Measurements from ENCODE around the gene FAM3B. TPM values are rescaled to one million over a fixed set of nuclear protein-coding genes. Genes with fewer than 3 reads are reported as not detected.

Gene FAM3B
- total RNA-seq, 4 donors from 2014 or later: 2.4 to 5.7 TPM; not detected in 2

DNA sequence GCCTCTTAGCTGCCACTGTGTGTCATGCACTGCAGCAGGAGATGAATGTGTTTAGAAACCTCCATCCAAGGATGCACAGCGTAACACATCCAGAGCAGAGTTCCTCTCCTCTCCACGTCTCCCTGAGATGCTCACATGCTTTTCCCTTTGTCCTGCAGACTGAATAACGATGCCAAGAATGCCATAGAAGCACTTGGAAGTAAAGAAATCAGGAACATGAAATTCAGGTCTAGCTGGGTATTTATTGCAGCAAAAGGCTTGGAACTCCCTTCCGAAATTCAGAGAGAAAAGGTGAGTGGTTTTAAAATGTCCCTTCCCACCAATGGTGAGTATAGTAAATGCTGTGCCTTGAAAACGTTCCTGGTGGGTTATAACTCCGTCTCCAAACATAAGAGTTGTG lies 31.8 kb downstream of the FAM3B start:
- no peak for DNase-seq
- no peak for TF ChIP-seq POLR2A (IDR thresholded peaks at IDR 0.05)
- no peak for TF ChIP-seq POLR2AphosphoS5 (IDR thresholded peaks at IDR 0.05)
- no peak for TF ChIP-seq EP300 (IDR thresholded peaks at IDR 0.05; ENCODE audit: low read depth)
- TF ChIP-seq, protein P1, sequence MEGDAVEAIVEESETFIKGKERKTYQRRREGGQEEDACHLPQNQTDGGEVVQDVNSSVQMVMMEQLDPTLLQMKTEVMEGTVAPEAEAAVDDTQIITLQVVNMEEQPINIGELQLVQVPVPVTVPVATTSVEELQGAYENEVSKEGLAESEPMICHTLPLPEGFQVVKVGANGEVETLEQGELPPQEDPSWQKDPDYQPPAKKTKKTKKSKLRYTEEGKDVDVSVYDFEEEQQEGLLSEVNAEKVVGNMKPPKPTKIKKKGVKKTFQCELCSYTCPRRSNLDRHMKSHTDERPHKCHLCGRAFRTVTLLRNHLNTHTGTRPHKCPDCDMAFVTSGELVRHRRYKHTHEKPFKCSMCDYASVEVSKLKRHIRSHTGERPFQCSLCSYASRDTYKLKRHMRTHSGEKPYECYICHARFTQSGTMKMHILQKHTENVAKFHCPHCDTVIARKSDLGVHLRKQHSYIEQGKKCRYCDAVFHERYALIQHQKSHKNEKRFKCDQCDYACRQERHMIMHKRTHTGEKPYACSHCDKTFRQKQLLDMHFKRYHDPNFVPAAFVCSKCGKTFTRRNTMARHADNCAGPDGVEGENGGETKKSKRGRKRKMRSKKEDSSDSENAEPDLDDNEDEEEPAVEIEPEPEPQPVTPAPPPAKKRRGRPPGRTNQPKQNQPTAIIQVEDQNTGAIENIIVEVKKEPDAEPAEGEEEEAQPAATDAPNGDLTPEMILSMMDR (IDR thresholded peaks at IDR 0.05): no peak
- Histone ChIP-seq H3K4me3 (no peak overlapping the region), H3K36me3 (no peaks in the 10 kb centered on the region), H3K9me3 (no peaks in the 10 kb centered on the region), H3K27me3 (peaks cover 3% of the 10 kb centered on the region), H3K27ac (no peak overlapping the region), H3K4me1 (no peaks in the 10 kb centered on the region)
- WGBS, 2 donors (ENCODE audit: low coverage in 1 of 2): 70 to 75% methylated on average over 2 to 6 of the region's 6 CpGs
- intact Hi-C loops (cut with DNase I; ENCODE audit: low total_unique reads) (no loop called here), in situ Hi-C loops (cut with MboI; ENCODE audit: low pct_ligation_motif_present in 1 of 4, low pct_unique_long_range_greater_than_20kb in 1 of 4, low sequenced_read_pairs in 3 of 4) (no loop called here)

DNA sequence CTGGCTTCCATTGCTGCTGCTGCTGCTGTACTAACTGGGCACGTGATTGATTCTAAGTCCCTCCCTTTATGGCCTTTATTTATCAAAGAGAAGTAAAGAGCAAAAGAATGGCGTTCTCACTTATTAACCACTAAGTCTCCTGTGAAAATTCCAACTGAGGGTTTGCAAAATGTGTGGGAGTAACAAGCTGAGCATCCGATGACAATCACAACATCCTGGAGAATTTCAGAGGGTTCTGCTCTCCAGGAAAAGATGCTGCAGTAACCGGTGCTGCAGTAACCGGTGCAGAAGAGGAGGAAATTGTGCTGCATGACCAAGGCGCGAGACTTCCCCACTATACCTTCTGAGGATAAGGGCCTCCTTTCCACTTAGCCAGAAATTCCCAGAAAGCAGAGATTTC lies 32.5 kb downstream of the FAM3B start:
- in situ Hi-C loops (cut with MboI; ENCODE audit: low pct_ligation_motif_present in 1 of 4, low pct_unique_long_range_greater_than_20kb in 1 of 4, low sequenced_read_pairs in 3 of 4): no loop called here

DNA sequence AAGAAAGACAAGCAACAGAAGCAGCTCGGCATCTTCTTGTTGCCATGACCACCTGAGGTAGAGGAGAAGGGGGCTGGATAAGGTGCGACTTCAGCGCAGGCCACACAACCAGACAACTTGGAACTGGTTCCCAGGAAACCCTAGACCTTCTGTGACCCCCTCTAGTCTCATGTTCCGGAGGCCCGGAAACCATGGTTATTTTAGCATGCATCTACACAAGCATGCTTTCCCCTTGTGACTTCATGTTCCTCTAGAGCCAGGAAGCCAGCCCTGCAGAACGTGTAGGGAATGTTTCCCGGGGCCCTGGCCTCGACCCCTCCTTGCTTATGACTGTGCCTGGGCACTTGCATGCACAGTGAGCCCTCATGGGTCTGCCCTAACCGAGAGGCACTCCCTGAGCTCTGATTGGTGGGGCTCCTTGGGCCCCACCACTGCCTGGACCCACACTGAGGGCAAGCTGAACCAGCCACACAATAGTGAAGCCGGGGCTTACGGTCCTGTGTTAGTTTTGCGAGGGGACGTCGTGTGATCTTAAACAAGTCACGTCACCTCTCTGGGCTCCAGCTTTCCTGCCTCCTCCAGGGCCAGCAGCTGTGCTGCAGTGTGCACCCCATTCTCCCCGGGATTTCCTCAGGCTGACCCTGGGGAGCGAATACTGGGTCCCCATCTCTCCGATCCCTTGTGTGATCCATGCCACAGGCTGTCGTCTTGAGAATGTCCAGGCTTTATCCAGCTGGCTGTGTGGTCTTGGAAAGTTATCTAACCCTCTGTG lies 33.2 kb downstream of the FAM3B start:
- Histone ChIP-seq H3K36me3 (no peaks in the 10 kb centered on the region), H3K4me1 (no peaks in the 10 kb centered on the region), H3K27me3 (peaks cover 3% of the 10 kb centered on the region), H3K27ac (no peak overlapping the region), H3K4me3 (no peak overlapping the region), H3K9me3 (no peaks in the 10 kb centered on the region)
- in situ Hi-C loops (cut with MboI; ENCODE audit: low pct_ligation_motif_present in 1 of 4, low pct_unique_long_range_greater_than_20kb in 1 of 4, low sequenced_read_pairs in 3 of 4) (no loop called here), intact Hi-C loops (cut with DNase I; ENCODE audit: low total_unique reads) (no loop called here)
- TF ChIP-seq EP300 (IDR thresholded peaks at IDR 0.05; ENCODE audit: low read depth) (no peak), POLR2AphosphoS5 (IDR thresholded peaks at IDR 0.05) (no peak), POLR2A (IDR thresholded peaks at IDR 0.05) (no peak)
- TF ChIP-seq, protein P1 (IDR thresholded peaks at IDR 0.05): no peak
- 87 to 89% methylated on average over 8 to 19 of the region's 19 CpGs for WGBS, 2 donors (ENCODE audit: low coverage in 1 of 2)
- DNase-seq: no peak

More for the DNA sequence above, 32.5 kb downstream of the FAM3B start:
- no peak overlapping the region for H3K27ac ChIP-seq
- H3K36me3 ChIP-seq: no peaks in the 10 kb centered on the region
- WGBS, 2 donors (ENCODE audit: low coverage in 1 of 2): 81% methylated on average over 7 of the region's 7 CpGs; no CpG with 5 or more reads in 1 of the 2 donors
- intact Hi-C loops (cut with DNase I; ENCODE audit: low total_unique reads): no loop called here
- H3K4me3 ChIP-seq: no peak overlapping the region
- TF ChIP-seq POLR2A (IDR thresholded peaks at IDR 0.05): no peak
- TF ChIP-seq, protein P1 (IDR thresholded peaks at IDR 0.05): no peak
- DNase-seq: no peak
- no peaks in the 10 kb centered on the region for H3K9me3 ChIP-seq
- peaks cover 3% of the 10 kb centered on the region for H3K27me3 ChIP-seq
- no peaks in the 10 kb centered on the region for H3K4me1 ChIP-seq

- H3K27me3 ChIP-seq: peaks cover 3% of the 10 kb centered on the region
- no peak overlapping the region for H3K4me3 ChIP-seq
- intact Hi-C loops (cut with DNase I; ENCODE audit: low total_unique reads) (no loop called here), in situ Hi-C loops (cut with MboI; ENCODE audit: low pct_ligation_motif_present in 1 of 4, low pct_unique_long_range_greater_than_20kb in 1 of 4, low sequenced_read_pairs in 3 of 4) (no loop called here)
- TF ChIP-seq, protein P1 (IDR thresholded peaks at IDR 0.05): no peak
- TF ChIP-seq POLR2AphosphoS5 (IDR thresholded peaks at IDR 0.05) (no peak), EP300 (IDR thresholded peaks at IDR 0.05; ENCODE audit: low read depth) (no peak), POLR2A (IDR thresholded peaks at IDR 0.05) (no peak)
- H3K36me3 ChIP-seq: no peaks in the 10 kb centered on the region
- DNase-seq: no peak
- H3K4me1 ChIP-seq: no peaks in the 10 kb centered on the region
- H3K27ac ChIP-seq: no peak overlapping the region
- no peaks in the 10 kb centered on the region for H3K9me3 ChIP-seq
- WGBS, 2 donors (ENCODE audit: low coverage in 1 of 2): 87 to 94% methylated on average over 5 to 16 of the region's 16 CpGs
Measured at GRCh38 chr21:41350436-41351155, 34.0 kb downstream of the FAM3B start.

Data from transverse colon (tissue), 4 donors.